ENCODE data around the gene SLC47A1. TPM values are rescaled to one million over a fixed set of nuclear protein-coding genes. Genes with fewer than 3 reads are reported as not detected.

Gene SLC47A1
- total and polyA plus RNA-seq, 9 of the 15 experiments (the other 6 are each of a cell fraction or from before 2014, with no cell fraction given) = not detected

GRCh38 chr17:19544366-19544765 lies 10.7 kb downstream of the SLC47A1 start (continued):
- no peak for TF ChIP-seq CTCF (IDR thresholded peaks at IDR 0.05 in 2 of 3, conservative IDR thresholded peaks at IDR 0.05 in 1 of 3; ENCODE audit: insufficient read depth in 2 of 3, low read depth in 1 of 3, low read length in 3 of 3)
- no peak for TF ChIP-seq FOXM1 (IDR thresholded peaks at IDR 0.05; ENCODE audit: low read depth)
- TF ChIP-seq FOXM1 (CRISPR knock-in tag; IDR thresholded peaks at IDR 0.05; ENCODE audit: low read depth) = no peak
- TF ChIP-seq KLF10 (CRISPR knock-in tag; IDR thresholded peaks at IDR 0.05) = no peak
- TF ChIP-seq ZSCAN32 (CRISPR knock-in tag; IDR thresholded peaks at IDR 0.05) = no peak
- no peak for TF ChIP-seq NFXL1 (CRISPR knock-in tag; IDR thresholded peaks at IDR 0.05)
- no peak for TF ChIP-seq DACH1 (IDR thresholded peaks at IDR 0.05; ENCODE audit: partially characterized antibody)
- no peak for TF ChIP-seq IRF1 (CRISPR knock-in tag; IDR thresholded peaks at IDR 0.05; ENCODE audit: borderline replicate concordance)
- no peak for TF ChIP-seq BCLAF1 (IDR thresholded peaks at IDR 0.05; ENCODE audit: borderline replicate concordance in 1 of 2, control insufficient read depth in 1 of 2, low read depth in 2 of 2, low read length in 1 of 2)

Data from K562 (cell line).